Vagina (tissue), 2 donors: ENCODE data around the gene FFAR3. TPM values are rescaled to one million over a fixed set of nuclear protein-coding genes. Genes with fewer than 3 reads are reported as not detected.

Source experiments
- DNase-seq, 2 donors: peaks; one replicate each; pipeline ENCODE4 v3.0.0-alpha.2; 2017; ENCODE audit errors: extremely low spot score in 2 of 2
- H3K27ac ChIP-seq: fragments of 200-600 bp; sonication (generic); one replicate; pipeline ENCODE4 v1.5.1; 2019
- H3K27me3 ChIP-seq: fragments of 200-600 bp; sonication (generic); one replicate; pipeline ENCODE4 v1.5.1; 2019
- H3K36me3 ChIP-seq, 2 donors: fragments of 200-600 bp; sonication (generic); one replicate each; pipeline ENCODE4 v1.5.1; 2017 to 2019
- H3K4me1 ChIP-seq: fragments of 200-600 bp; sonication (generic); one replicate; pipeline ENCODE4 v1.5.1; 2019
- H3K4me3 ChIP-seq, 2 donors: fragments of 200-600 bp; sonication (generic); 1 replicate in 1 of 2; 2 replicates in 1 of 2; pipeline ENCODE4 v1.5.1; 2016 to 2019
- H3K9me3 ChIP-seq: fragments of 200-600 bp; sonication (generic); one replicate; pipeline ENCODE4 v1.5.1; 2019
- CTCF ChIP-seq, 3 experiments: fragments of 450-650 bp in 2 of 3; fragments of 200-600 bp in 1 of 3; sonication (generic) in 1 of 3; IDR thresholded peaks; one replicate each; pipeline ENCODE4 v1.5.1; 2017 to 2019; ENCODE audit warnings: antibody characterized with exemption in 3 of 3, mild to moderate bottlenecking in 2 of 3, moderate library complexity in 2 of 3
- POLR2A ChIP-seq, 2 donors: fragments of 450-650 bp; IDR thresholded peaks; one replicate each; pipeline ENCODE4 v1.6.1; 2017; ENCODE audit warnings: antibody characterized with exemption in 2 of 2, mild to moderate bottlenecking in 2 of 2, moderate library complexity in 2 of 2
- POLR2AphosphoS5 ChIP-seq, 2 donors: sonication (generic); formaldehyde crosslinking; IDR thresholded peaks; one replicate each; pipeline ENCODE4 v1.9.0; 2017; ENCODE audit warnings: antibody characterized with exemption in 2 of 2, mild to moderate bottlenecking in 2 of 2, low read depth in 1 of 2; ENCODE audit not compliant: insufficient read depth in 1 of 2
- intact Hi-C: fragments of 100-400 bp; cut with DNase I; formaldehyde crosslinking; loops from one replicate; pipeline ENCODE4 v1.15.1; 2023
- total RNA-seq: library from RNA; depleted of rRNA; stranded (reverse); fragments of >200 nt; gene quantifications from one replicate; pipeline ENCODE4 v1.2.3, GENCODE V29; 2016

The FFAR3 gene
- total RNA-seq, 1 donor from 2014 or later: not detected

GRCh38 chr19:35314858-35315470 lies 43.3 kb upstream of the FFAR3 start:
- TF ChIP-seq POLR2AphosphoS5 (IDR thresholded peaks at IDR 0.05; ENCODE audit: insufficient read depth in 1 of 2, low read depth in 1 of 2): no peak
- TF ChIP-seq CTCF (IDR thresholded peaks at IDR 0.05): no peak
- no peak for TF ChIP-seq POLR2A (IDR thresholded peaks at IDR 0.05)
- Histone ChIP-seq H3K27ac (no peak overlapping the region), H3K36me3 (no peaks in the 10 kb centered on the region), H3K4me3 (no peak overlapping the region), H3K9me3 (no peaks in the 10 kb centered on the region), H3K27me3 (no peaks in the 10 kb centered on the region), H3K4me1 (peaks cover 19% of the 10 kb centered on the region)
- DNase-seq: no peak
- intact Hi-C loops: loop anchor here (10.0 kb wide), 1 partner anchor 500 kb away; no protein-coding TSS in a partner anchor

- no peaks in the 10 kb centered on the region for H3K27me3 ChIP-seq
- no peak overlapping the region for H3K4me3 ChIP-seq
- DNase-seq: no peak
- TF ChIP-seq POLR2A (IDR thresholded peaks at IDR 0.05) (no peak), POLR2AphosphoS5 (IDR thresholded peaks at IDR 0.05; ENCODE audit: insufficient read depth in 1 of 2, low read depth in 1 of 2) (no peak), CTCF (IDR thresholded peaks at IDR 0.05) (no peak)
- H3K27ac ChIP-seq: no peak overlapping the region
- peaks cover 19% of the 10 kb centered on the region for H3K4me1 ChIP-seq
- intact Hi-C loops: loop anchor here (10.0 kb wide), 1 partner anchor 501 kb away; no protein-coding TSS in a partner anchor
- H3K9me3 ChIP-seq: no peaks in the 10 kb centered on the region
- H3K36me3 ChIP-seq: no peaks in the 10 kb centered on the region
These were observed 42.4 kb upstream of the FFAR3 start for GRCh38 chr19:35315883-35316282.

GRCh38 chr19:35316560-35316959 lies 41.7 kb upstream of the FFAR3 start:
- Histone ChIP-seq H3K4me1 (peaks cover 19% of the 10 kb centered on the region), H3K36me3 (no peaks in the 10 kb centered on the region), H3K27me3 (no peaks in the 10 kb centered on the region), H3K9me3 (no peaks in the 10 kb centered on the region), H3K27ac (no peak overlapping the region), H3K4me3 (no peak overlapping the region)
- TF ChIP-seq CTCF (IDR thresholded peaks at IDR 0.05) (no peak), POLR2A (IDR thresholded peaks at IDR 0.05) (no peak), POLR2AphosphoS5 (IDR thresholded peaks at IDR 0.05; ENCODE audit: insufficient read depth in 1 of 2, low read depth in 1 of 2) (no peak)
- no peak for DNase-seq
- intact Hi-C loops: loop anchor here (10.0 kb wide), 1 partner anchor 502 kb away; no protein-coding TSS in a partner anchor

GRCh38 chr19:35317464-35318043 lies 40.7 kb upstream of the FFAR3 start:
- Histone ChIP-seq H3K27me3 (no peaks in the 10 kb centered on the region), H3K4me1 (peaks cover 19% of the 10 kb centered on the region), H3K4me3 (no peak overlapping the region), H3K36me3 (no peaks in the 10 kb centered on the region), H3K9me3 (no peaks in the 10 kb centered on the region), H3K27ac (no peak overlapping the region)
- TF ChIP-seq POLR2AphosphoS5 (IDR thresholded peaks at IDR 0.05; ENCODE audit: insufficient read depth in 1 of 2, low read depth in 1 of 2) (no peak), POLR2A (IDR thresholded peaks at IDR 0.05) (no peak), CTCF (IDR thresholded peaks at IDR 0.05) (no peak)
- intact Hi-C loops: loop anchor here (10.0 kb wide), 1 partner anchor 503 kb away; no protein-coding TSS in a partner anchor
- no peak for DNase-seq
